ENCODE data around the gene ORAI3.

Gene ORAI3

GRCh38 chr16:30914830-30915229, 34.0 kb upstream of the ORAI3 start:
- TF ChIP-seq CTCF (IDR thresholded peaks at IDR 0.05; ENCODE audit: borderline replicate concordance, control extremely low read depth, extremely low read depth, insufficient read depth, missing control alignments), result no peak
- in situ Hi-C loops (cut with MboI; ENCODE audit: low sequenced_read_pairs, unreplicated experiment), result no loop called here
- no peak for DNase-seq (ENCODE audit: low spot score)

GRCh38 chr16:30918614-30919013, 30.3 kb upstream of the ORAI3 start:
- no peak for DNase-seq (ENCODE audit: low spot score)
- in situ Hi-C loops (cut with MboI; ENCODE audit: low sequenced_read_pairs, unreplicated experiment), result no loop called here
- TF ChIP-seq CTCF (IDR thresholded peaks at IDR 0.05; ENCODE audit: borderline replicate concordance, control extremely low read depth, extremely low read depth, insufficient read depth, missing control alignments), result no peak

- TF ChIP-seq CTCF (IDR thresholded peaks at IDR 0.05; ENCODE audit: borderline replicate concordance, control extremely low read depth, extremely low read depth, insufficient read depth, missing control alignments), result no peak
- in situ Hi-C loops (cut with MboI; ENCODE audit: low sequenced_read_pairs, unreplicated experiment), result no loop called here
- no peak for DNase-seq (ENCODE audit: low spot score)
These were observed 28.0 kb upstream of the ORAI3 start for GRCh38 chr16:30920891-30921290.

GRCh38 chr16:30921459-30921747, 27.5 kb upstream of the ORAI3 start:
- DNase-seq (ENCODE audit: low spot score), result no peak
- no peak for TF ChIP-seq CTCF (IDR thresholded peaks at IDR 0.05; ENCODE audit: borderline replicate concordance, control extremely low read depth, extremely low read depth, insufficient read depth, missing control alignments)
- in situ Hi-C loops (cut with MboI; ENCODE audit: low sequenced_read_pairs, unreplicated experiment), result no loop called here

GRCh38 chr16:30921748-30922419, 27.0 kb upstream of the ORAI3 start:
- DNase-seq (ENCODE audit: low spot score), result peak; percentile 80
- in situ Hi-C loops (cut with MboI; ENCODE audit: low sequenced_read_pairs, unreplicated experiment), result no loop called here

GRCh38 chr16:30922420-30922959, 26.4 kb upstream of the ORAI3 start:
- peak; percentile 94 for DNase-seq (ENCODE audit: low spot score)
- TF ChIP-seq CTCF (IDR thresholded peaks at IDR 0.05; ENCODE audit: borderline replicate concordance, control extremely low read depth, extremely low read depth, insufficient read depth, missing control alignments), result no peak
- in situ Hi-C loops (cut with MboI; ENCODE audit: low sequenced_read_pairs, unreplicated experiment), result no loop called here

More at GRCh38 chr16:30921748-30922419, 27.0 kb upstream of the ORAI3 start:
- peak; percentile 83 for TF ChIP-seq CTCF (IDR thresholded peaks at IDR 0.05; ENCODE audit: borderline replicate concordance, control extremely low read depth, extremely low read depth, insufficient read depth, missing control alignments)
